HCT116 (cell line): Measurements from ENCODE around the gene CLIP4. TPM values are rescaled to one million over a fixed set of nuclear protein-coding genes. Genes with fewer than 3 reads are reported as not detected.

ENCODE experiments used
- ATAC-seq: fragments of 200-7000 bp; cut with Tn5 transposase; 2 replicates; pipeline ENCODE4 v1.9.1; 2020; ENCODE audit warnings: mild to moderate bottlenecking, moderate library complexity
- BruUV-seq: library from RNA; stranded (reverse); fragments of 400-500 nt; replicated peaks from 2 replicates; lab custom pipeline; 2021; lab: Mats Ljungman, UMichigan
- CTCF ChIA-PET: fragments of 300-600 bp; sonication (Branson Sonifier 250); formaldehyde crosslinking; loops from one replicate; lab custom pipeline; 2021; ENCODE audit warnings: antibody characterized with exemption; lab: Charles Lee
- POLR2A ChIA-PET: fragments of 300-600, 350-600 bp; sonication (Branson Sonifier 250); formaldehyde crosslinking; loops from one replicate; lab custom pipeline; 2021; ENCODE audit warnings: antibody characterized with exemption; lab: Charles Lee
- RAD21 ChIA-PET, 2 experiments: fragments of 300-600 bp; sonication (Branson Sonifier 250); formaldehyde crosslinking; loops; one replicate each; lab custom pipeline; 2023; ENCODE audit warnings: low total read pairs in 2 of 2; ENCODE audit not compliant: uncharacterized antibody in 2 of 2, unreplicated experiment in 2 of 2, low non-redundant PET in 1 of 2; lab: Charles Lee
- DNase-seq: peaks from one replicate; pipeline ENCODE4 v3.0.0-alpha.2; 2010; ENCODE audit warnings: low read depth, low spot score
- H2AFZ ChIP-seq: fragments of 200-600 bp; shearing (Covaris generic), sonication (generic); 2 replicates; pipeline ENCODE4 v1.6.1; 2017; ENCODE audit warnings: low read depth, mixed run types, mixed read lengths, antibody characterized with exemption, low read length; ENCODE audit not compliant: poor library complexity, severe bottlenecking
- H3K27ac ChIP-seq: 2 replicates; pipeline ENCODE4 v1.5.1; 2012; ENCODE audit warnings: low read depth, low read length
- H3K27me3 ChIP-seq: fragments of 200-600 bp; sonication (generic); 2 replicates; pipeline ENCODE4 v1.6.1; 2016; ENCODE audit warnings: mixed run types, low read length, mixed read lengths; ENCODE audit not compliant: insufficient read depth
- H3K36me3 ChIP-seq, 2 experiments: fragments of 200-500 bp in 1 of 2; fragments of 200-600 bp in 1 of 2; sonication (Bioruptor generic) in 1 of 2; sonication (generic) in 1 of 2; 2 replicates each; pipeline versions ENCODE4 v1.5.1 to v1.6.1; 2014 to 2016; ENCODE audit warnings: low read length in 2 of 2, inconsistent platforms in 1 of 2, mixed read lengths in 1 of 2, mixed run types in 1 of 2; ENCODE audit not compliant: insufficient read depth in 2 of 2, control insufficient read depth in 1 of 2
- H3K4me1 ChIP-seq, 2 experiments: fragments of 200-600 bp in 1 of 2; sonication (generic) in 1 of 2; 2 replicates each; pipeline versions ENCODE4 v1.5.1 to v1.6.1; 2012 to 2017; ENCODE audit warnings: low read length in 2 of 2, inconsistent platforms in 1 of 2, mild to moderate bottlenecking in 1 of 2, mixed read lengths in 1 of 2, mixed run types in 1 of 2, moderate library complexity in 1 of 2; ENCODE audit not compliant: insufficient read depth in 2 of 2, control insufficient read depth in 1 of 2
- H3K4me2 ChIP-seq: fragments of 200-600 bp; sonication (generic); 2 replicates; pipeline ENCODE4 v1.6.1; 2017; ENCODE audit warnings: mixed run types, low read length, mixed read lengths
- H3K4me3 ChIP-seq, 2 experiments: fragments of 200-600 bp in 1 of 2; sonication (generic) in 1 of 2; replicated peaks in 1 of 2; 2 replicates each; pipeline ENCODE4 v1.5.1; 2011 to 2016; ENCODE audit warnings: low read length in 2 of 2, control low read depth in 1 of 2, low read depth in 1 of 2, mild to moderate bottlenecking in 1 of 2, mixed read lengths in 1 of 2, mixed run types in 1 of 2
- H3K79me2 ChIP-seq: fragments of 200-600 bp; sonication (generic); 2 replicates; pipeline ENCODE4 v1.6.1; 2017; ENCODE audit warnings: mild to moderate bottlenecking, mixed run types, low read length, moderate library complexity, mixed read lengths; ENCODE audit not compliant: insufficient read depth
- H3K9ac ChIP-seq: fragments of 200-600 bp; sonication (generic); 2 replicates; pipeline ENCODE4 v1.6.1; 2016; ENCODE audit warnings: low read length, mixed read lengths
- H3K9me2 ChIP-seq: fragments of 200-600 bp; sonication (generic), shearing (Covaris generic); 2 replicates; pipeline ENCODE4 v1.6.1; 2017; ENCODE audit warnings: mixed run types, mild to moderate bottlenecking, moderate library complexity; ENCODE audit not compliant: insufficient read depth
- H3K9me3 ChIP-seq, 2 experiments: fragments of 200-500 bp in 1 of 2; fragments of 200-600 bp in 1 of 2; sonication (Bioruptor generic) in 1 of 2; sonication (generic) in 1 of 2; 2 replicates each; pipeline ENCODE4 v1.6.1; 2014 to 2017; ENCODE audit warnings: low read length in 2 of 2, mixed read lengths in 2 of 2, inconsistent platforms in 1 of 2, low read depth in 1 of 2, mild to moderate bottlenecking in 1 of 2, mixed run types in 1 of 2, moderate library complexity in 1 of 2; ENCODE audit not compliant: control insufficient read depth in 1 of 2, insufficient read depth in 1 of 2
- H4K20me1 ChIP-seq: fragments of 200-600 bp; sonication (generic), shearing (Covaris generic); 2 replicates; pipeline ENCODE4 v1.6.1; 2017; ENCODE audit warnings: mixed run types, mild to moderate bottlenecking, moderate library complexity; ENCODE audit not compliant: insufficient read depth
- intact Hi-C: fragments of 100-400 bp; cut with micrococcal nuclease; formaldehyde crosslinking; loops from 2 replicates; pipeline ENCODE4 v1.10.0; 2022
- total RNA-seq: library from RNA; stranded (reverse); gene quantifications from one replicate; pipeline ENCODE4 v1.2.1, GENCODE V29; 2021; ENCODE audit not compliant: unreplicated experiment
- TF ChIP-seq, protein P1 (sequence below), 3 experiments: fragments of 200-600 bp in 1 of 3; sonication (generic) in 1 of 3; IDR thresholded peaks in 2 of 3; conservative IDR thresholded peaks in 1 of 3; 2 replicates each; pipeline ENCODE4 v1.5.1; 2012 to 2017; ENCODE audit warnings: low read depth in 2 of 3, low read length in 2 of 3, antibody characterized with exemption in 1 of 3, borderline replicate concordance in 1 of 3, control low read depth in 1 of 3, mild to moderate bottlenecking in 1 of 3, mixed read lengths in 1 of 3, mixed run types in 1 of 3, moderate library complexity in 1 of 3; ENCODE audit not compliant: insufficient read depth in 1 of 3
- TF ChIP-seq, protein P2 (sequence below): IDR thresholded peaks from 2 replicates; pipeline ENCODE4 v1.6.1; 2012

Gene CLIP4
- total RNA-seq, 1 experiment from 2014 or later: 27.8 TPM

DNA sequence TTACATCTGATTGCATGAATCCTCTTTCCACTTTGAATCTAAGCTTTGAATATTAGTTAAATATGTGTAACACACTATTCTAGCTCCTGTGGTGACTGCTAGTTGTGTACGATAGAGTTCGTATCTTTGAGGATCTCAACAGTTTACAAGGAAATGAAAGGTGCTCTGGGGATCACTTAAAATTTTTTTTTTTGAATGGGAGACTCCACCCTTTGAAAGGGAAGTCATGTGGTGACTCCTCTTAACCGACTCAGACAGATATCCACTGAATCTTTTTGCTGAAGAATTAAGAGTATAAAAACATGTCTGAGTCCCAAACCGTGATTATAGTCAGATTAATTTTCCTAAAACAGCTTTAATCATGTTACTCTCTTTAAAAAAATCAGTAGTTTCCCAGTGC, 4.0 kb downstream of the CLIP4 start (continued):
- TF ChIP-seq, protein P1, sequence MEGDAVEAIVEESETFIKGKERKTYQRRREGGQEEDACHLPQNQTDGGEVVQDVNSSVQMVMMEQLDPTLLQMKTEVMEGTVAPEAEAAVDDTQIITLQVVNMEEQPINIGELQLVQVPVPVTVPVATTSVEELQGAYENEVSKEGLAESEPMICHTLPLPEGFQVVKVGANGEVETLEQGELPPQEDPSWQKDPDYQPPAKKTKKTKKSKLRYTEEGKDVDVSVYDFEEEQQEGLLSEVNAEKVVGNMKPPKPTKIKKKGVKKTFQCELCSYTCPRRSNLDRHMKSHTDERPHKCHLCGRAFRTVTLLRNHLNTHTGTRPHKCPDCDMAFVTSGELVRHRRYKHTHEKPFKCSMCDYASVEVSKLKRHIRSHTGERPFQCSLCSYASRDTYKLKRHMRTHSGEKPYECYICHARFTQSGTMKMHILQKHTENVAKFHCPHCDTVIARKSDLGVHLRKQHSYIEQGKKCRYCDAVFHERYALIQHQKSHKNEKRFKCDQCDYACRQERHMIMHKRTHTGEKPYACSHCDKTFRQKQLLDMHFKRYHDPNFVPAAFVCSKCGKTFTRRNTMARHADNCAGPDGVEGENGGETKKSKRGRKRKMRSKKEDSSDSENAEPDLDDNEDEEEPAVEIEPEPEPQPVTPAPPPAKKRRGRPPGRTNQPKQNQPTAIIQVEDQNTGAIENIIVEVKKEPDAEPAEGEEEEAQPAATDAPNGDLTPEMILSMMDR (IDR thresholded peaks at IDR 0.05 in 2 of 3, conservative IDR thresholded peaks at IDR 0.05 in 1 of 3; ENCODE audit: borderline replicate concordance in 1 of 3, insufficient read depth in 1 of 3, low read depth in 2 of 3, low read length in 2 of 3): no peak
- TF ChIP-seq, all 23 proteins: peak for 0

DNA sequence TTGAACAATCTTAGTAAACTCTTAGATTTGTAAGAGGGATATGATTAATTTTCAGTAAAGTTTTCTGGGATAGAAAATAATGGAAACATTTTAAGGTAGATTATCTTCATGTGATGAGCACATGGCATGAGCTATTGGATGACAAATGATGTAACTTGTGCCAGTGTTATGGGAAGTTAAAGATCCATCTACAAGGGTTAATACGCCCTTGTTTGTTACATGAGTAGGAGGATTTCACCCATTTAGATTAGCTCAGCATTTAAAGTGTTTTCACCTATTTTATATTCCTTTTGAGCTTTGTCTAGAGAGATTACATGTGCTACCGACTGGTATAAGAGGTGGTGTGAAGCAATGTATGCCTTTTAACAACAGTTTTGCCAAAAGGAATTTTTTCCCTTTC, 5.6 kb downstream of the CLIP4 start:
- intact Hi-C loops: no loop called here
- ATAC-seq (no peak), DNase-seq (no peak)
- Histone ChIP-seq H3K9ac (no peak overlapping the region), H3K9me2 (no peaks in the 10 kb centered on the region), H3K9me3 (no peaks in the 10 kb centered on the region), H3K4me1 (peaks cover 37 to 92% of the 10 kb centered on the region in 2 experiments), H4K20me1 (no peaks in the 10 kb centered on the region), H3K36me3 (no peaks in the 10 kb centered on the region), H3K4me2 (no peak overlapping the region), H3K79me2 (peaks cover 69% of the 10 kb centered on the region), H3K27me3 (no peaks in the 10 kb centered on the region), H2AFZ (no peak overlapping the region), H3K27ac (no peak overlapping the region), H3K4me3 (no peak overlapping the region)
- TF ChIP-seq, protein P1 (IDR thresholded peaks at IDR 0.05 in 2 of 3, conservative IDR thresholded peaks at IDR 0.05 in 1 of 3; ENCODE audit: borderline replicate concordance in 1 of 3, insufficient read depth in 1 of 3, low read depth in 2 of 3, low read length in 2 of 3): no peak
- TF ChIP-seq, protein P2, sequence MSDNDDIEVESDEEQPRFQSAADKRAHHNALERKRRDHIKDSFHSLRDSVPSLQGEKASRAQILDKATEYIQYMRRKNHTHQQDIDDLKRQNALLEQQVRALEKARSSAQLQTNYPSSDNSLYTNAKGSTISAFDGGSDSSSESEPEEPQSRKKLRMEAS: peak; percentile 46; the same call in 1 of the 2 replicates
- POLR2A ChIA-PET: interaction anchor here (1.5 to 6.4 kb wide), 3 partner anchors 9 to 15 kb away, joined by 3 to 46 read pairs (median 5); no protein-coding TSS in a partner anchor
- RAD21 ChIA-PET: no interaction called here
- no TSS peak for BruUV-seq
- CTCF ChIA-PET: no interaction called here
